Measurements from ENCODE around the gene RPS16. TPM values are rescaled to one million over a fixed set of nuclear protein-coding genes. Genes with fewer than 3 reads are reported as not detected.

The RPS16 gene
- total and polyA plus RNA-seq, 2 of the 13 experiments (the other 11 are each of a cell fraction or from before 2014, with no cell fraction given): 488 to 2,583 TPM

DNA sequence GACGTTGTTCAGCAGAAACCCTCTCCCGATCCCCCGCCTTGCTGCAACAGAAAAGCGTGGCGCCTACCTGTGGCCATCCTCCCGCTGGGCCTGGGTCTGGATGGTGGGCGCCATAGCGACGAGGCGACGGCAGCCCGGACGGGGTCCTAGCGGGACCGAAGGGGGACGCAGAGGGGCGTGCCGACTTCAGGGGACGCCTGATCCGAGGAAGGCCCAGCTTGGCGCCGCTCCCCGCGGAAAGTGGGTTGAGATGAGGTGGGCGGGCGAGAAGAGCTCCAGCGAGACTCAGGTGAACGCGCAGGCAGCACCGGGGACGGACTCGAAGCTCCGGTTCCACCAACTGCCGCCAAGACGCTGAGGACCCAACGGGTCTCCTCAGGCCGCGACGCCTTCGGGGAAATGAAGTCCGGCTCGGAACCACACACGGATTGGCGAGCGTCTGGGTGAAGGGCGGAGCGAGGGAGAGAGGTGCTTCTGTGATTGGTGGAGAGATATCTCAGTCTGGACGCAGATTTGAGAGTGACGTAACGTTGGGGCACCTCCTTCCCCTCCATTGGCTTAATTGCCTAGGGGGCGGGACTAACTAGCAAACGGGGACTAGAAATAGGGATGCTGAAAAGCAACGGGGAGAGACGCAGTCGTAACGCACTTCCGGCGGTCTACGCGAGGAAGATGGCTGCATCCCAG, 44.9 kb downstream of the RPS16 start, which contains the start of the genes MED29 and PAF1 (continued):
- peak; percentile 59; the same call in 1 of the 2 replicates for TF ChIP-seq PAX8 (CRISPR knock-in tag; IDR thresholded peaks at IDR 0.05; ENCODE audit: borderline replicate concordance)
- no peak for TF ChIP-seq ZNF629 (CRISPR knock-in tag; conservative IDR thresholded peaks at IDR 0.05)
- TF ChIP-seq, protein P1, sequence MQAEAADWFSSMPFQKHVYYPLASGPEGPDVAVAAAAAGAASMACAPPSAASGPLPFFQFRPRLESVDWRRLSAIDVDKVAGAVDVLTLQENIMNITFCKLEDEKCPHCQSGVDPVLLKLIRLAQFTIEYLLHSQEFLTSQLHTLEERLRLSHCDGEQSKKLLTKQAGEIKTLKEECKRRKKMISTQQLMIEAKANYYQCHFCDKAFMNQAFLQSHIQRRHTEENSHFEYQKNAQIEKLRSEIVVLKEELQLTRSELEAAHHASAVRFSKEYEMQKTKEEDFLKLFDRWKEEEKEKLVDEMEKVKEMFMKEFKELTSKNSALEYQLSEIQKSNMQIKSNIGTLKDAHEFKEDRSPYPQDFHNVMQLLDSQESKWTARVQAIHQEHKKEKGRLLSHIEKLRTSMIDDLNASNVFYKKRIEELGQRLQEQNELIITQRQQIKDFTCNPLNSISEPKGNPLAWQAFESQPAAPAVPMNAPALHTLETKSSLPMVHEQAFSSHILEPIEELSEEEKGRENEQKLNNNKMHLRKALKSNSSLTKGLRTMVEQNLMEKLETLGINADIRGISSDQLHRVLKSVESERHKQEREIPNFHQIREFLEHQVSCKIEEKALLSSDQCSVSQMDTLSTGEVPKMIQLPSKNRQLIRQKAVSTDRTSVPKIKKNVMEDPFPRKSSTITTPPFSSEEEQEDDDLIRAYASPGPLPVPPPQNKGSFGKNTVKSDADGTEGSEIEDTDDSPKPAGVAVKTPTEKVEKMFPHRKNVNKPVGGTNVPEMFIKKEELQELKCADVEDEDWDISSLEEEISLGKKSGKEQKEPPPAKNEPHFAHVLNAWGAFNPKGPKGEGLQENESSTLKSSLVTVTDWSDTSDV (CRISPR knock-in tag; IDR thresholded peaks at IDR 0.05): no peak
- no peak; the same call in 1 of the 2 replicates for TF ChIP-seq ZBTB20 (CRISPR knock-in tag; IDR thresholded peaks at IDR 0.05; ENCODE audit: borderline replicate concordance, low read depth)
- TF ChIP-seq, protein P2, sequence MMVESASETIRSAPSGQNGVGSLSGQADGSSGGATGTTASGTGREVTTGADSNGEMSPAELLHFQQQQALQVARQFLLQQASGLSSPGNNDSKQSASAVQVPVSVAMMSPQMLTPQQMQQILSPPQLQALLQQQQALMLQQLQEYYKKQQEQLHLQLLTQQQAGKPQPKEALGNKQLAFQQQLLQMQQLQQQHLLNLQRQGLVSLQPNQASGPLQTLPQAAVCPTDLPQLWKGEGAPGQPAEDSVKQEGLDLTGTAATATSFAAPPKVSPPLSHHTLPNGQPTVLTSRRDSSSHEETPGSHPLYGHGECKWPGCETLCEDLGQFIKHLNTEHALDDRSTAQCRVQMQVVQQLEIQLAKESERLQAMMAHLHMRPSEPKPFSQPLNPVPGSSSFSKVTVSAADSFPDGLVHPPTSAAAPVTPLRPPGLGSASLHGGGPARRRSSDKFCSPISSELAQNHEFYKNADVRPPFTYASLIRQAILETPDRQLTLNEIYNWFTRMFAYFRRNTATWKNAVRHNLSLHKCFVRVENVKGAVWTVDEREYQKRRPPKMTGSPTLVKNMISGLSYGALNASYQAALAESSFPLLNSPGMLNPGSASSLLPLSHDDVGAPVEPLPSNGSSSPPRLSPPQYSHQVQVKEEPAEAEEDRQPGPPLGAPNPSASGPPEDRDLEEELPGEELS (CRISPR knock-in tag; IDR thresholded peaks at IDR 0.05): no peak
- peak; percentile 30; the same call in 1 of the 2 replicates for TF ChIP-seq GATA4 (IDR thresholded peaks at IDR 0.05; ENCODE audit: borderline replicate concordance, low read depth)
- TF ChIP-seq, protein P3, sequence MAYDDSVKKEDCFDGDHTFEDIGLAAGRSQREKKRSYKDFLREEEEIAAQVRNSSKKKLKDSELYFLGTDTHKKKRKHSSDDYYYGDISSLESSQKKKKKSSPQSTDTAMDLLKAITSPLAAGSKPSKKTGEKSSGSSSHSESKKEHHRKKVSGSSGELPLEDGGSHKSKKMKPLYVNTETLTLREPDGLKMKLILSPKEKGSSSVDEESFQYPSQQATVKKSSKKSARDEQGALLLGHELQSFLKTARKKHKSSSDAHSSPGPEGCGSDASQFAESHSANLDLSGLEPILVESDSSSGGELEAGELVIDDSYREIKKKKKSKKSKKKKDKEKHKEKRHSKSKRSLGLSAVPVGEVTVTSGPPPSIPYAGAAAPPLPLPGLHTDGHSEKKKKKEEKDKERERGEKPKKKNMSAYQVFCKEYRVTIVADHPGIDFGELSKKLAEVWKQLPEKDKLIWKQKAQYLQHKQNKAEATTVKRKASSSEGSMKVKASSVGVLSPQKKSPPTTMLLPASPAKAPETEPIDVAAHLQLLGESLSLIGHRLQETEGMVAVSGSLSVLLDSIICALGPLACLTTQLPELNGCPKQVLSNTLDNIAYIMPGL (CRISPR knock-in tag; IDR thresholded peaks at IDR 0.05; ENCODE audit: borderline replicate concordance in 1 of 2, low read depth in 1 of 2): peak; percentile 70 to 87; a peak in 3 of 4 replicates
- TF ChIP-seq RFX5 (IDR thresholded peaks at IDR 0.05; ENCODE audit: low read depth, low read length): peak; percentile 51; the same call in 1 of the 2 replicates
- TF ChIP-seq, protein P4, sequence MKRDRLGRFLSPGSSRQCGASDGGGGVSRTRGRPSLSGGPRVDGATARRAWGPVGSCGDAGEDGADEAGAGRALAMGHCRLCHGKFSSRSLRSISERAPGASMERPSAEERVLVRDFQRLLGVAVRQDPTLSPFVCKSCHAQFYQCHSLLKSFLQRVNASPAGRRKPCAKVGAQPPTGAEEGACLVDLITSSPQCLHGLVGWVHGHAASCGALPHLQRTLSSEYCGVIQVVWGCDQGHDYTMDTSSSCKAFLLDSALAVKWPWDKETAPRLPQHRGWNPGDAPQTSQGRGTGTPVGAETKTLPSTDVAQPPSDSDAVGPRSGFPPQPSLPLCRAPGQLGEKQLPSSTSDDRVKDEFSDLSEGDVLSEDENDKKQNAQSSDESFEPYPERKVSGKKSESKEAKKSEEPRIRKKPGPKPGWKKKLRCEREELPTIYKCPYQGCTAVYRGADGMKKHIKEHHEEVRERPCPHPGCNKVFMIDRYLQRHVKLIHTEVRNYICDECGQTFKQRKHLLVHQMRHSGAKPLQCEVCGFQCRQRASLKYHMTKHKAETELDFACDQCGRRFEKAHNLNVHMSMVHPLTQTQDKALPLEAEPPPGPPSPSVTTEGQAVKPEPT (CRISPR knock-in tag; IDR thresholded peaks at IDR 0.05; ENCODE audit: low read depth): 0 out of 2 replicates have a peak, but pooled peaks have one; percentile 27
- TF ChIP-seq, protein P5, sequence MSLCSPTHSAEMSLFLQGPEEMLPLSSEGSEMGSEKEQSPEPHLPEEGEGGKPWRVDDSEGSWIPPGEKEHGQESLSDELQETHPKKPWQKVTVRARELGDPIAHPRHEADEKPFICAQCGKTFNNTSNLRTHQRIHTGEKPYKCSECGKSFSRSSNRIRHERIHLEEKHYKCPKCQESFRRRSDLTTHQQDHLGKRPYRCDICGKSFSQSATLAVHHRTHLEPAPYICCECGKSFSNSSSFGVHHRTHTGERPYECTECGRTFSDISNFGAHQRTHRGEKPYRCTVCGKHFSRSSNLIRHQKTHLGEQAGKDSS (CRISPR knock-in tag; IDR thresholded peaks at IDR 0.05; ENCODE audit: borderline replicate concordance, low read depth): peak; percentile 21; the same call in 1 of the 2 replicates
- no peak for TF ChIP-seq EP300 (IDR thresholded peaks at IDR 0.05; ENCODE audit: low read depth in 2 of 2, low read length in 2 of 2)
- TF ChIP-seq EP300 (CRISPR knock-in tag; IDR thresholded peaks at IDR 0.05; ENCODE audit: borderline replicate concordance): no peak
- TF ChIP-seq NFKBIZ (CRISPR knock-in tag; IDR thresholded peaks at IDR 0.05): 0 out of 2 replicates have a peak, but pooled peaks have one; percentile 11
- 0 out of 2 replicates have a peak, but pooled peaks have one; percentile 53 for TF ChIP-seq JUND (CRISPR knock-in tag; IDR thresholded peaks at IDR 0.05)

Data from HepG2 (cell line).